Right lobe of liver (tissue), 6 donors: ENCODE data around the gene ARF3. TPM values are rescaled to one million over a fixed set of nuclear protein-coding genes. Genes with fewer than 3 reads are reported as not detected.

Source experiments
- ATAC-seq, 4 donors: fragments of 200-7000 bp; cut with Tn5 transposase; one replicate each; pipeline ENCODE4 v1.9.1; 2020; ENCODE audit warnings: mild to moderate bottlenecking in 4 of 4, moderate library complexity in 4 of 4
- DNase-seq, 3 donors: peaks; one replicate each; pipeline ENCODE4 v3.0.0-alpha.2; 2020
- H3K27ac ChIP-seq, 3 donors: fragments of 200-600 bp; one replicate each; pipeline ENCODE4 v1.8.0; 2022
- H3K27me3 ChIP-seq, 2 donors: fragments of 200-600 bp; one replicate each; pipeline ENCODE4 v1.8.0; 2022
- H3K36me3 ChIP-seq, 4 donors: fragments of 200-600 bp; sonication (generic) in 1 of 4; one replicate each; pipeline versions ENCODE4 v1.5.1 to v1.8.0; 2017 to 2022; ENCODE audit warnings: control low read depth in 1 of 4
- H3K4me1 ChIP-seq, 4 donors: fragments of 200-600 bp; sonication (generic) in 1 of 4; one replicate each; pipeline versions ENCODE4 v1.5.1 to v1.8.0; 2017 to 2022; ENCODE audit warnings: control low read depth in 1 of 4
- H3K4me3 ChIP-seq, 3 donors: fragments of 200-600 bp; one replicate each; pipeline ENCODE4 v1.8.0; 2022
- H3K9me3 ChIP-seq, 4 donors: fragments of 200-600 bp; sonication (generic) in 1 of 4; one replicate each; pipeline versions ENCODE4 v1.5.1 to v1.8.0; 2017 to 2022; ENCODE audit warnings: control low read depth in 1 of 4
- CTCF ChIP-seq, 4 donors: fragments of 200-600 bp in 3 of 4; fragments of 450-650 bp in 1 of 4; IDR thresholded peaks; one replicate each; pipeline versions ENCODE4 v1.5.1 to v1.8.0; 2016 to 2022; ENCODE audit warnings: antibody characterized with exemption in 4 of 4, mild to moderate bottlenecking in 2 of 4
- POLR2A ChIP-seq: fragments of 450-650 bp; IDR thresholded peaks from one replicate; pipeline ENCODE4 v1.6.1; 2017; ENCODE audit warnings: antibody characterized with exemption, mild to moderate bottlenecking
- WGBS: methylation state at CpG from one replicate; pipeline ENCODE4 v1.1.6; 2018; ENCODE audit warnings: low coverage, low lambda C conversion rate; ENCODE audit not compliant: insufficient coverage; ENCODE audit errors: missing lambda C conversion rate; 5-methylcytosine and 5-hydroxymethylcytosine counted together
- intact Hi-C, 2 donors: fragments of 100-400 bp; cut with DNase I; formaldehyde crosslinking; loops; one replicate each; pipeline versions ENCODE4 v1.11.2 to v1.14.1; 2022
- total RNA-seq, 6 experiments: library from RNA; depleted of rRNA in 2 of 6; stranded (reverse); fragments of >200 nt in 2 of 6; fragmentation: NEBNext Ultra II Directional in 3 of 6; extraction: Animal tissue kit (Norgen Biotek cat#: 25700) in 3 of 6; gene quantifications; one replicate each; pipeline versions ENCODE4 v1.1.0 to v1.2.4, GENCODE V29; 2016 to 2023
- donor health status: DM: no; HTN: yes; CAD: no.
- donor health status: DM: no; HTN: no; CAD: no.
- donor health status: DM: no; HTN: no; CAD: no.
- donor health status: DM: no; HTN: yes; CAD: no.
- donor health status: DM: no; HTN: yes; CAD: no.

ARF3 gene
- total RNA-seq, 6 experiments from 2014 or later = 30.9 to 50.7 (median 47.2) TPM

DNA sequence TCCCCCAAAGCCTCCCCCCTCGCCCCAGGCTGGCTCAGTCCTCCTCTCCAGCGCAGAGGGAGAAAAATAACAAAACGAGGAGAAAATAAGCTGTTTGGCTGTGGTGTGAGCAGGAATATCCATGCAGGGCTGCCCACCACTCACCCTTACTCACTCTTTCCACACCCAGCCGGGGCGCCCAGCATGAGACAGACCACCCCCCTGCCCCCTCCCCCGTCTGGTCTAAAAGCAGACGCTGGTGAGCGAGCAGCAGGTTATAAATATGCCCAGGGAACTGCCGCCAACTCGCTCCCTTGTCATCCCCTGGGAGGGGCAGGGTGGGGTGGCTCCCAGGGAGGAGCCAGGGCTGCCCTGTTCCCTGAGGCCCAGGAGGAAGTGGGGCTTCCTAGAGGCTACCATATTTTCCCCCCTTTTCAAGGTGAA lies 28.2 kb upstream of the ARF3 start:
- ATAC-seq (no peak), DNase-seq (no peak)
- 20% methylated on average over 1 of the region's 10 CpGs for WGBS
- Histone ChIP-seq H3K4me1 (peaks cover 0 to 9% (median 4%) of the 10 kb centered on the region in 4 donors), H3K36me3 (no peaks in the 10 kb centered on the region), H3K27ac (no peak overlapping the region), H3K9me3 (no peaks in the 10 kb centered on the region), H3K4me3 (no peak overlapping the region), H3K27me3 (peaks cover 8 to 14% of the 10 kb centered on the region in 2 donors)
- TF ChIP-seq CTCF (IDR thresholded peaks at IDR 0.05) = no peak
- no peak for TF ChIP-seq POLR2A
- intact Hi-C loops = no loop called here

DNA sequence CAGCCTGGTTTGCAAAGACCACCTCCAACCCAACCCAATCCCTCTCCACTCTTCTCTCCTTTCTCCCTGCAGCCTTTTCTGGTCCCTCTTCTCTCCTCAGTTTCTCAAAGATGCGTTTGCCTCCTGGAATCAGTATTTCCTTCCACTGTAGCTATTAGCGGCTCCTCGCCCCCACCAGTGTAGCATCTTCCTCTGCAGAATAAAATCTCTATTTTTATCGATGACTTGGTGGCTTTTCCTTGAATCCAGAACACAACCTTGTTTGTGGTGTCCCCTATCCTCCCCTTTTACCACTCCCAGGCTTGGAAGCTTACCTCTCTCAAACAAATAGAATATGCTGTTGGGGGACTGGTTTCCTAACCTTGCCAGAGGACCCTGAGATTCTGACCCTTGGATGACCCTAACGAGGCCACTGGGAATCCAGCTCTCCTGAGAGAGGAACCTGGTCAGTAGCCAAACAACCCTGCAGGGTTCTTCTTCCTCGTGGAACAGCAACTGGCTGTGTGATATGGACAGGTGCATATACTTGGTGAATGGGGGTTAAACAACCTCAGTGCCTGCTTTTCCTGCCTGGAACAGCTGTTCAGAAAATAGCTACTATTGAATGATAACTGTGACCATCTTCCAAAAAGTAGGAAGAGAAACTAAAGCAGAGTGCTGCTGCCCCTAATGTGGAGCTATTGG lies 25.3 kb upstream of the ARF3 start:
- WGBS = 40% methylated on average over 6 of the region's 6 CpGs
- TF ChIP-seq CTCF (IDR thresholded peaks at IDR 0.05) (no peak), POLR2A (no peak)
- Histone ChIP-seq H3K4me1 (peaks cover 4 to 34% (median 16%) of the 10 kb centered on the region in 4 donors), H3K27ac (no peak overlapping the region), H3K4me3 (no peak overlapping the region), H3K9me3 (no peaks in the 10 kb centered on the region), H3K27me3 (peaks cover 8 to 40% of the 10 kb centered on the region in 2 donors), H3K36me3 (no peaks in the 10 kb centered on the region)
- no peak for DNase-seq
- ATAC-seq = no peak
- intact Hi-C loops = no loop called here

DNA sequence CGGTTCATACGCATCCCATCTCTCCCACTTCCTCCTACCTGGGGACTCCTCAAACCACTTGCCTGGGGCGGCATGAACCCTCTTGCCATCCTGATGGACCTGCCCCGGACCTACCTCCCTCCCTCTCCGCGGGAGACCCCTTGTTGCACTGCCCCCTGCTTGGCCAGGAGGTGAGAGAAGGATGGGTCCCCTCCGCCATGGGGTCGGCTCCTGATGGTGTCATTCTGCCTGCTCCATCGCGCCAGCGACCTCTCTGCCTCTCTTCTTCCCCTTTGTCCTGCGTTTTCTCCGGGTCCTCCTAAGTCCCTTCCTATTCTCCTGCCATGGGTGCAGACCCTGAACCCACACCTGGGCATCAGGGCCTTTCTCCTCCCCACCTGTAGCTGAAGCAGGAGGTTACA lies 24.5 kb upstream of the ARF3 start:
- no peaks in the 10 kb centered on the region for H3K9me3 ChIP-seq
- H3K4me1 ChIP-seq = peaks cover 4 to 34% (median 16%) of the 10 kb centered on the region in 4 donors
- H3K27me3 ChIP-seq = peaks cover 8 to 48% of the 10 kb centered on the region in 2 donors
- intact Hi-C loops = no loop called here
- no peak for DNase-seq
- TF ChIP-seq CTCF (IDR thresholded peaks at IDR 0.05) (no peak), POLR2A (no peak)
- no peaks in the 10 kb centered on the region for H3K36me3 ChIP-seq
- 13% methylated on average over 12 of the region's 13 CpGs for WGBS
- no peak for ATAC-seq
- H3K27ac ChIP-seq = no peak overlapping the region
- no peak overlapping the region for H3K4me3 ChIP-seq

- peaks cover 4 to 34% (median 16%) of the 10 kb centered on the region in 4 donors for H3K4me1 ChIP-seq
- peak in 1 of 3 donors; percentile 37 for DNase-seq
- ATAC-seq = peak; percentile 32 to 53 (median 46)
- no peaks in the 10 kb centered on the region for H3K36me3 ChIP-seq
- WGBS = 12% methylated on average over 9 of the region's 91 CpGs
- TF ChIP-seq POLR2A (no peak), CTCF (IDR thresholded peaks at IDR 0.05) (peak in 2 of 4 donors; percentile 7 to 27)
- H3K4me3 ChIP-seq = peak overlapping the region in 2 of 3 donors; percentile 4 to 9
- no peaks in the 10 kb centered on the region for H3K9me3 ChIP-seq
- intact Hi-C loops = no loop called here
- H3K27me3 ChIP-seq = peaks cover 8 to 51% of the 10 kb centered on the region in 2 donors
- no peak overlapping the region for H3K27ac ChIP-seq
Observed at GRCh38 chr12:48980953-48981756, 23.9 kb upstream of the ARF3 start.
